Measurements from ENCODE around the gene XIRP2. TPM values are rescaled to one million over a fixed set of nuclear protein-coding genes. Genes with fewer than 3 reads are reported as not detected.

XIRP2 gene
- total RNA-seq, 1 experiment from 2014 or later = not detected

DNA sequence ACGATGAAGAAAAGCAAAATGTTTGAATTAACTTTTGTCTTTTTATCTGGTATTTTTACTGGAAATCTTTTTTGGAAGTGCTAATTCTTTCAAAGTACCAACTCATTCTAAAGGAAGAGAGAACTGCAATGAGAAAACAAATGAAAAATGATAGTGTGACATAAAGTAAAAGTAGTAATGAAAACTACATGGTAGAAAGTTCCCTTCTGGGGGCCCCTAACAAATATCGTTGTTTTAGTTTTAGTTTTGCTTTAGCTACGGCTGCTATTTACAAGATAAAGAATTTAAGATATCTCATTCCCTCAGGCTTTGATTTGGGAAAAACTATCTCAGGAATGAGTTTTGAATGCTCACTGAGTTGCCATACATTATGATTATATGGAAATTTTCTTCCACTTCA, 161.4 kb downstream of the XIRP2 start:
- Histone ChIP-seq H3K4me2 (ENCODE audit: low read length) (no peak overlapping the region), H3K27ac (ENCODE audit: low read depth, low read length) (no peak overlapping the region), H4K20me1 (ENCODE audit: insufficient read depth) (no peaks in the 10 kb centered on the region), H3K9ac (ENCODE audit: low read length) (no peak overlapping the region), H3K27me3 (ENCODE audit: insufficient read depth, low read length) (no peaks in the 10 kb centered on the region), H3K9me2 (ENCODE audit: insufficient read depth) (no peaks in the 10 kb centered on the region), H3K79me2 (ENCODE audit: insufficient read depth, low read length) (no peaks in the 10 kb centered on the region), H3K9me3 (ENCODE audit: control insufficient read depth in 1 of 2, insufficient read depth in 1 of 2, low read depth in 1 of 2, low read length in 2 of 2) (no peaks in the 10 kb centered on the region), H3K36me3 (ENCODE audit: control insufficient read depth in 1 of 2, insufficient read depth in 2 of 2, low read length in 2 of 2) (no peaks in the 10 kb centered on the region), H3K4me1 (ENCODE audit: control insufficient read depth in 1 of 2, insufficient read depth in 2 of 2, low read length in 2 of 2) (no peaks in the 10 kb centered on the region), H3K4me3 (replicated peaks in 1 of 2; ENCODE audit: low read depth in 1 of 2, low read length in 2 of 2) (no peak overlapping the region), H2AFZ (ENCODE audit: low read depth, low read length, poor library complexity, severe bottlenecking) (no peak overlapping the region)
- DNase-seq (ENCODE audit: low read depth, low spot score) (no peak), ATAC-seq (no peak)
- ChIA-PET CTCF (no interaction called here), POLR2A (no interaction called here), RAD21 (ENCODE audit: low non-redundant PET in 1 of 2, low total read pairs in 2 of 2, uncharacterized antibody in 2 of 2, unreplicated experiment in 2 of 2) (no interaction called here)
- BruUV-seq (replicated peaks) = no TSS peak
- intact Hi-C loops (cut with micrococcal nuclease) = no loop called here
- TF ChIP-seq FOSL1 (IDR thresholded peaks at IDR 0.05; ENCODE audit: low read depth) (no peak), ELF1 (IDR thresholded peaks at IDR 0.05; ENCODE audit: borderline replicate concordance, low read depth) (no peak), TCF7L2 (IDR thresholded peaks at IDR 0.05; ENCODE audit: borderline replicate concordance, extremely low read depth, insufficient read depth, insufficient read length) (no peak), ZBTB33 (IDR thresholded peaks at IDR 0.05; ENCODE audit: extremely low read depth, insufficient replicate concordance, low read length) (no peak), REST (IDR thresholded peaks at IDR 0.05; ENCODE audit: low read depth) (no peak), SP1 (IDR thresholded peaks at IDR 0.05; ENCODE audit: low read depth) (no peak), CBX3 (IDR thresholded peaks at IDR 0.05; ENCODE audit: low read depth) (no peak), SRF (IDR thresholded peaks at IDR 0.05; ENCODE audit: low read depth) (no peak), MAX (IDR thresholded peaks at IDR 0.05) (no peak), CEBPB (IDR thresholded peaks at IDR 0.05; ENCODE audit: low read depth) (no peak), EZH2 (IDR thresholded peaks at IDR 0.05) (no peak), ZNF274 (IDR thresholded peaks at IDR 0.05; ENCODE audit: low read depth, low read length) (no peak), POLR2A (IDR thresholded peaks at IDR 0.05; ENCODE audit: borderline replicate concordance, extremely low read depth, insufficient read depth, insufficient read length) (no peak), YY1 (IDR thresholded peaks at IDR 0.05; ENCODE audit: extremely low read depth, insufficient replicate concordance, low read depth, low read length) (no peak), ZFX (IDR thresholded peaks at IDR 0.05) (no peak)
